MV-4-11 (cell line): Measurements from ENCODE around the gene AGPAT3.

Experiments used
- DNase-seq: peaks from one replicate; lab custom pipeline; 2025; lab: John Stamatoyannopoulos, UW

Gene AGPAT3

DNA sequence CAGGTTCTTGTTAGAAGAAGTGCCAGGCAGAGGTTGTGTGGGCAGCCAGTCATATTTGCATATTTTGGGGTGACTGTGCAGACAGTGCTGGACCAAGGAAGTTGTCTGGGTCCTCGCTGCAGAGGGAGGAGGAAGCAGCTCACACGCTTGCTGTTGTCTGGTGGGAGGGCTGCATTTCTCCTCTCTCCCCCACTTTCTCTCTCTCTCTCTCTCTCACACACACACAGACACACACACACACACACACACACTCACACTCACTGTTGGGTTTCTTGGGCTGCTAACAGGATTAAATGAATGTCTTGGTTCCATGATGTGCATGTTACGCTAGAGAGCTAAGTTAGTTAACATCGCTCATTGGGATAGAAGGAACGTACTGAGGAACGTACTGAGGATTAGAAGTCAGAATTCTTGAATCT is 72.9 kb downstream of the AGPAT3 start:
- DNase-seq, result no peak

DNA sequence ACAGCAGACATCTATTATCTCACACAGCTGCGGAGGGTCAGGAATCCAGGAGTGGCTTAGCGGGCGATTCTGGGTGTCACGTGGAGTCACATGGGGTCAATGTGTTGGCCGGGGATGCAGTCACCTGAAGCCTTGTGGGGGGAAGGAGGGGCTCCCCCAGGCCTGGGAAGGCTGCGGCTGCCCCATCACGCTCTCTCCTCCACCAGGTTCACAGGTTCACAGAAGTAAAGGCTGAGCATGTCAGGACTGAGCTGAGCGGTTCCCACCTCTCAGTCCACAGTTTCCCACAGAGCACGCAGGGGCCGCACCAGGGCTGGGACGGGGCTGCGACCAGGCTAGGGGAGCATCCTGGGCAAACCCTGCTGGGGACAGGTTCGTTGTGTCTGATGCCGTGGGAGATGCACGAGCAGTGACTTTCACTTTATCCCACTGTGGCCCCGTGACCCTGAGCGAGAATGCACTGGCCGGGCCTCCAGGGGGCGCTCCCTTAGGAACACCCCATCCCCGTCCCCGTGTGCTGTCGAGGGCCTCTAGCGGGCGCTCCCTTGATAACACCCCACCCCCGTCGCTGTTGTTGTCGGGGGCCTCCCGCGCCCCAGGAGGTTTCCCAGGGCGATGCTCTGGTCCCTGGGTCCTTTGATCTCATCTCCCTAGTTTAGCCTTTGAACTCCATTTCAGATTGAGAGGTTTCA is 73.9 kb downstream of the AGPAT3 start:
- peak; percentile 74 for DNase-seq

DNA sequence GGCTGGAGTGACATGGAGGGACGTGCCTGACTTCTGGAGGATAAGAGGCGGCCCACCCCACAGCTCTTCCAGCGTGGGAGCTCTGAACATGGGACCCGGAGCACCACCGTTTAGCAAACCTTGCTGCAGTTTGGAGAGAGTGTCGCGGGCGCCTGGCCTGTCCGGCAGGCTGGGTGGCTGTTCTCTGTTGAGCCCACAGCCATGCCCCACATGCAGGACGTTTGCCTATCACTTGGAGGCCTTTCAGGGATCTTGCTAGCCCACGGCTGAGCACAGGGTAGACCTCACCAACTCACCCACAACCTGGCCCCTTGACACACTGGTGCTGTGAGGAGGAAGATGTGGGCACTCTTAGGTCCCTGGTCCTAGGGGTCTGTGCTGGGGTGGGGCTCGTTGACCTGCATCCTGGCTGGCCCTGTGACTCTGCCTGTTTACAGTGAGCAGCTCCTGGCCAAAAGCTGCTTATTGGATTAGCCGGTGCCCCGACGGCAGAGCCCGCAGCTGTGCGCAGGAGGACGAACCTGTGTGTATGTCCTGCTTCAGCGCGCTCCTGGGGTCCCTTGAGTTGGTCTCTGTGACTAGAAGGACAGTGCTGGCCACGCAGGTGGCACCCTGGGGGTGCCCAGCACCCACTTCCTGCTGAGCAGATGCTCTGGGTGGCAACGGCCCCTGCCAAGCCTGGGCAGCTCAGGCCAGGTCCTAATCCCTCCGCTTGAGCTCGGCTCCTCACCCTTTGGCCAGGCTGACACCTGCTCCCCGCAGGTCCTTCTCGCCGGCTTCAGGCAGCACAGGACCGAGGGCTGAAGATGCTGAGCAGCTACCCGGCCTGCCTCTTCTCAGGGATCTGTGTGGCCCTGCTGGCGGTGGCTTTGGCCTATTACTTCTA is 74.7 kb downstream of the AGPAT3 start:
- no peak for DNase-seq

DNA sequence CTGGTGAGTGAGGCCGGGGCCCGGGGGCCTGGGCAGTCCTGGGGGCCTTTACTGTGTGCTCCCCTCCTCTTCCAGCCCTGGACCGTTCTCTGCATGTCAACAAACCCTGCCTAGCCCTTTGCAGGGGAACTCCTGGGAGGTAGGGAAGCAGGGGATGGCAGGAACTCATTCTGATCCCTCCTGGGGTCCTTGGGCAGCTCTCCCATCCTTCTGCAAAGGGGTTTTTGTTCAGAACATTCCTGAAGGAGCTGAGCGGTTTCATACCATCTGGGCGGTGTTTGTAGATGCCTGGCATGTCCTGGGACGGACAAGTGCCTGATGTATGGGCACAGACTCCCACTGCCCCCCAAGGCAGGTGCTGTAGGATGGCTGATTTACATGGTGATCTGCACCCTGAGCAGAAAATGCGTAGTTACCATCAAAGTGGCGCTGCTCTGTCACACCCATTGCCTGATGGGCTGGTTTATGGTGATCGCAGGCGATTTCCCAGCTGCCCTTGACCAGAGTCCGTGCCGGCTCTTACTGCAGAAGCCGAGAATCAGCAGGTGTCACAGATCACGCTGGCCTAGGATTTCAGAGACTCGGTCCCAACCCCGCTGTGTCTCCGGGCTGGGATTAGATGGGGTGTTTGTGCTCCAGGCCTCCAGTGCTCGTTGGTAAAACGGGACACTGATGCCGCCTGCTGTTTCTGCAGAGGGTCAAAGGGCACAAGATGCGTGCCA is 75.5 kb downstream of the AGPAT3 start:
- no peak for DNase-seq

DNA sequence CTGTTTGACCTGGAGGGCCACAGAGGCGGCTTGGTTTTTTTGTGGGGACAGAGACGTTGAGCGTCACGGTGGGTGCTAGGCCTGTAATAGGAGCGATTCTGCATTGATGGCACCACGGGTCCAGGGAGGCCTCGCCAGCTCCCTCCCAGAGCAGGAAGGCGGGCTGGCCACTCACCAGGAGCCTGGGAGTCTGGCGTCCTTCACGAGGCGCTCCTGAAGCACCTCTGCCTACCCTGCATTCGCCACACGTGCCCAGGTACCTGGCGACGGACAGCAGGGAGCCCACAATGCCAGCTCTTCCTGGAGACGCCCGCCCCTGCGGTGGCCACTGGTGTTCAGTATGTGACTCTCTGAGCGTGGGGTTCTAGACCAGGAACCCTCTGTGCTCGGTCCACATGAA is 77.2 kb downstream of the AGPAT3 start:
- no peak for DNase-seq

DNA sequence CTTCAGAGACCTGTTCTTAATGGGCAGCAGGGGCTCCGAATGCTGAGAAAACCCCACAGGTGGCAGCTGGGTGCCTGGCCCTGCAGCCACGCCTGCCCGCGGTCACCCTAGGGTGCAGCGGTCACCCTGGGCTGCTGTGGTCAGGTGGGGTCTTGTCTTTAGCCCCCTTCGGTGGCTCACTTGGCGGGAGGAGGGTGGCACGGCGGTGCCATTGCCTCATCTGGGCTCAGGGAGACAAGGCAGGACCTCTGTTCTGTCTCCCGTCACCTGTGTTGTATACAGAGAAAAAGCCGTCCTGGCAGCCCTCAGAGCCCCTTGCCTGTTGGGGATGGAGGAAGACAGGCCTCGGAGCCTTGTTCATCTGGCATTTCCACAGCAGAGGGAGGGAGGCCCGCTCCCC is 77.6 kb downstream of the AGPAT3 start:
- DNase-seq, result no peak

DNA sequence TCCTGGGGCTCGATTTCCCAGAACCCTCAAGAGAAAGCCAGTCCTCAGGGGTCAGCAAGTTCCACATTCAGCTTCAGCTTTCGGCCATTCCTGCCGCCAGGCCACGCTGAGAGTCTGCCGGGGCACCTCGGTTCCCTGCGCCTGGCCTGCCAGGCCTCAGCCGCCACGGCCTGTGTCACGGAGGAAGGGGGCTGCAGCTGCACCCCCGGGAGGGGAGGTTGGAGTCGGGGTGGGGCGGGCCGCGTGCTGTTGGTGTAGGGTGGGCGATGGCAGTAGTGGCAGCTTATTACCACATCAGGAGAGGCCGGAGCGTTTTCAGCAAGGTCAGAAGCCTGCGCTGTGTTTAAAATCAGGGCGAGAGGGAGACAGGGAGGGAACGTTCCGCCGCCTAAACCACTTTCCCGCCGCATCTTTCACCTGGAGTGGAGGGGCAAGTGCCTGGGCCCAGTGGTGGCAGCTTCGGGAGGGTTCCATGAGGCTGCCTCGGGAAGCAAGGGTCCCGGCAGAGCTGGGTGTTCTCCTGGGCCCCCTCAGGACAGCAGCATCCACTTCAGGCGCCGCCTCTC is 78.6 kb downstream of the AGPAT3 start:
- no peak for DNase-seq

DNA sequence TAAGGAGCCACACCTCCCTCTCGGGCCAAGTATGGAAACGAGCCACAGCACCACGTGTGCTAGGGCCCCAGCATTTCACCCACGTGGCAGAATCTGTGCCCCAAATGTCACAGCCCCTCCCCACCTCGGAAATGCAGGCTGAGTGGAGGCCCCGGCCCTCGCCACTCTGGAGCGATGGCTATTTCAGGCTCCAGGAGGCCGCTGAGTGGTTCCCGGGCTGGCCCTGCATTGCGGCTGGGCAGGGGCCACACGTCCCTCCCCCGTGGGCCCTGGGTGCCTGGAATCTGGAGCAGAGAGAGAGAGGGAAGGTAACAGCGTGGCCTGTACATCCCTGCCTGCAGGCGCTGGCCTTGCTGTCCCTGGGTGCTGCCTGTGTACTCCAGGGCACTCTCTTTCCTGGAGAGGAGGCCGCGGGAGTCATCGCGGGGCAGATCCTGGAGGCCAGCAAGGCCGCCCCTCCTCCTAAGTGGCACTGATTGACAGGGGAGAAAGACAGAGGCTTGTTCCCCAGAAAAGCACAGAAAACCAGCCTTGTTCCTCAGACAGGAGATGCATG is 79.1 kb downstream of the AGPAT3 start:
- no peak for DNase-seq

DNA sequence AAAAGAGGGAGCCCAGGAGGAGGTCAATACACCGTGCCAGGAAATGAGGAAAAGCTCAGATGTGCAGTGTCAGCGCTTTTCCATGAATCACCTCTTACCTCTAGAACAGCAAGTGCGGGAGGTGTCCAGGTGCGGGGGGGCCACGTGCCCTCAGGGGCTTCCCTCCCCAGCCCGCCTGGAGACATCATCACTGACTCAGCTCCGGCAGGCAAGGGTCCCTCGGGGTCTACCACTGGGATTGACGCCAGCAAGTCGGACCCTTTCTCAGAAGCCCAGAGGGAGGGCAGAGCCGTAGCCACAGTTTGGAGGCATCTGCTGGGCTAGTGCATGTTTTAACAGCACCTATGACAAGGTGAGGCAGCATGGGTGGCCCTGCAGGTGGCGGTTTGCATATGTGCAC is 79.7 kb downstream of the AGPAT3 start:
- no peak for DNase-seq

DNA sequence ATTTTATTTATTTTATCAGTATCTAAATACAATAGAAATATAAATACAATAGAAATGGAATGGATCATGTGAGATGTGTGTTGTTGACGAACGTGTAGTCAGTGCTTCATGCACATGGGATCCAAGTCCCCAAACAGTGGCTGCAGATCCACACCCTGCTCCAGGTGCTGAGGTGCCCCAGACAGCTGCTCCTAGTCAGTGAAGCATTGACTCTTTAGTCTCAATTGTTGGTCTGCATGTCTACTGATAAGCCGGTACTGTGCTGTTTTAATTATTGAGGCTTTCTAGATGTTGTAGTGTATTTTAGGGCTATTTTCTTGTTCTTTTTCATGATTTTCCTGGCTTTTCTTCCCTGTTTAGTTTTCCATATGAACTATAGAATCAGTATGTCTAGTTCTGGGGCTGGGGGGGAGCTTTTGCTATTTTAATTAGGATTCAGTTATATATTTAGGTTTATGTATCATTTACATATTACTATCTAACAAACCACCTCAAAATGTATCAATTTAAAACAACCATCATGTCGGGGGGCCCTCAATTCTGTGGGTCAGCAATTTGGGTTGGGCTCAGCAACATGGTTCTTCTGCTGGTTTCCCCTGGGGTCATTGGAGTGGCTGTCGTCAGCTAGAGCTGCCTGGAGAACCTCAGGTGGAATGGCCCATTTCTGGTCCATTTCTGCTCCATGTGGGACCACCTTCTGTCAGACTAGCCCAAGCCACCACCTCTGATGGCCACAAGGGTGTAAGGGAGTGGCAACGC is 83.9 kb downstream of the AGPAT3 start:
- no peak for DNase-seq

DNA sequence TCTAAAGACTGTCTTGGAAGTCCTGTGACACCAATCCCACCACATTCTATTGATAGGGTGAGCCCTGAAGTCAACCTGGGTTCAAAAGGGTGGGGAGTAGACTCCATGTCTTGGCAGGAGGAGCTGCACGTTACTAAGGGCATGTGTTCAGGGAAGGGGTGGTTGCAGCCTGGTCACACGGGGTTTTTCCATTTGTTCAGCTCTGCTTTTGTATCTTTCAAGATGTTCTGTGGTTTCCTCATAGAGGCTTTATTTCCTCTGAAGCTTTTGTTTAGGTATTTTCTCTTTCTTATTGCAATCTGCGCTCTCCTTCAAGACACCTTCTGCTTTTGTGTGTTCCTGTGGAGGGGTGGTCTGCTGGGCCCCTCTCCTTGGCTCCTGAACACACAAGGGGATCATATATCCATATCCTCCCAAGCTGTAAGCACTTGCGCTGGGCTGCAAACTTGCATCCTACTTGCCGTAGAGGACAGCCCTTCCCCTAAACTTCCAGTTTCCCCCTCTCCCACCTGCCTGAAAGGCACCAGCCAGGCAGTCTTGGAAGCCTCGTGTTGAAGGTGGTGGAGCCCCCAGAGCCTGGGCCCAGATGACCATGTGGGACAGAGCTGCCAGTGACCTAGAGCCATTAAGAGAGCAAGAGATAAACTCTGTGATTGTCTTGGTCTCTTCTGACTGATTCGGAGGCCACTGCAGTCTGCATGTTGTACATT is 84.6 kb downstream of the AGPAT3 start:
- no peak for DNase-seq

DNA sequence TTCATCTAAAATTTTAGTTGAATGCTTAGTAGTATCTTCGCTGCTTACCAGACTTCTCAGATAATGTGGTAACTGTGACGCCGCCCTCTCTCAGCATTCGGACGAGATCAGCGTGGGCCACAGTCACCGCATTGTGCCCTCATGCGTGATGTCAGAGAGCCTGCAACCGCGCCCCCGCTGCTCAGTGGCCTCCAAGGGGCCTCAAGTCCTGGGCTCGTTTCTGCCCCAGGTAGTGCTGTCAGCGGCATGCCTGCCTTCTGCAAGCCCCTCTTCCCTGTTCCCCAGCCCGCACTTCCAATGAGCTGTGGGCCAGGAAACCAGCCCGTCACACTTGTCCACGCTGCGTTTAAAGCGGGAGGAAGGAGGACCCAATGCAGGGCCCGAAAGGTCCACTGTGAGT is 85.5 kb downstream of the AGPAT3 start:
- no peak for DNase-seq

DNA sequence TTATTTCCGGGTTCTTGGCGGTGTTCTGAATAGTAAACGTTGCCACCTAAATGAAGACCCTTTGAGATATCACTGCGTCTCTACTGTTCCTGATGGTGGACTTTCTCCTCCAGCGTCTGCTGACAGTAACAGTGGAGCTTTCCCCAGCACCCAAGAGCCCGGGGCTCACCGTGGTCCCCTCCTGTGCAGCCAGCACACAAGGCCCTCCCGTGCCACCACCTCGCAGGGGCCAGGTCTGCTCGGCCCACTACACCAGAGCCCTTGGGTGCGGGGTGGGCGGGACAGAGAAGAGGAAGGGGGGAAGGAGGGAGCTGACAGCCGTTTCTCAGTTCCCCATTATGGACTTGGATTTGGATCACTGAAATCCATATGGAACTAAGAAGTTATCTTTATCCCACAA is 85.9 kb downstream of the AGPAT3 start:
- DNase-seq, result peak; percentile 30

DNA sequence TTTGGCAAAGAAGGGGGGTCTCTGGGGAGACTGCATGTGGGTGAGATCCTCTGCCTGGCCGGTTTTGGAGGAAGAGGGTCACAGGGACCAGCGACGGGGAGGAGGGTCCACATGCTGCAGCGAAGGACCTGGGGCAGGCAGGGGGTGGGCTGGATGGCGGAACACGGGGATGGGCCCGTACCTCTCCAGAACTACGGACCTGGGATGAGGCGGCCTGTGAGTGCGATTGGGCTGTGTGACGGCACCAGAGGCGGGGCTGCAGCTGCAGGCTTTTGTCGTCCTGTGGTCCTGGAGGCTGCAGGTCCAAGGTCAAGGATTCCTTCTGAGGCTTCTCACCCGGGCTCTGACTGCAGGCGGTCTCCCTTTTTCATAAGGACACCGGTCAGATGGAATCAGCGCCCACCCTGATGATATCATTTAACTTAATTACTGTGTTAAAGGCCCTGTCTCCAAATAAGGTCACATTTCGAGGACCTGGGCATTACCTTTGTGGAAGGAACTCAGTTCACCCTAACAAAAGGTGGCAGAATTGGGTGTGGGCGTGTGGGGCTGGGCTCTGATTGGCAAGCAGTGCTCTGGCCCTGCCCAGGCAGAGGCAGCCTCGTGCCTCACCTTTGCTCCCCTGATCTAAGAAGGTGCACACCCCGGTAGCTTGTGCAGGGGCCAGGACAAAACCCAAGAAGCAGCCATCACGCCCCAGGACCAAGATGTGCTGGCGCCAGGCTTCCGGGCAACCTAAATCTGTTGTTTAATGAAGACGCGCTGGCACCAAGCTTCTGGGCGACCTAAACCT is 87.1 kb downstream of the AGPAT3 start:
- no peak for DNase-seq

DNA sequence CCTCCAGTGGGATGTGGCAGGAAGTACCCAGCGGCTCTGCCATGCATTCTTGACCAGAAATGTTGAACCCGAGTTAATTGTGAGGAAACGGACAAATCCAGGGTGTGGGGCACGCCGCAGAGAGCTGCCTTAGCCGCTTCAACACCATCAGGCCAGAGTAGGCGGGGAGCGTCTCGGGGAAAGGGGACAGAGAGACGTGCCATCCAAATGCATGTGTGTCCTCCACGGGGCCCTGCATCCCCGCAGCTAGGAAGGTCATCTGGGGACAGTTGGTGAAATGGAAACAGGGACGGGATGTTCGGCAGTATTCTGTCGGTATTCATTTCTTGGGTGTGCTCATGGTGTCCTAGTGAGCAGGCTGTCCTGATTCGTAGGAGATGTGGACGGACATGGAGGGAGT is 88.0 kb downstream of the AGPAT3 start:
- no peak for DNase-seq

DNA sequence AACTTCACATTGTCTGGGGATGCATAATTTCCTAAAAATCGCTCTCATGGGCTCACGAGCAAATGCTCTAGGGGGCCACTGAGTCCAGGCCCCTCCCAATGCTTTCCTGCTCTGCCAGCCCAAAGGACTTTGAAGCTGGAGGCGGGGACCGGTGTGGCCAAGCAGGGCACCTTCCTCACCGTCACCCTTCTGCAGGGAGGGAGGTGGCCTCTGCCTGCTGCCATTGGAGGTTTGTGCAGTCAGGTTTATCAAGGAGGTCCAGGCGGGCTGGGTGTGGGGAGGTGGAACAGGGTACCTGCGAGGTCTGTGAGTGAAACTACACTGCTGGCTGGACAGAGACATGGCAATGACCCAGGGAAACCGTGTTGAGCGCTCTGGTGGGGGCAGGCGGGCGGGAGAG is 89.0 kb downstream of the AGPAT3 start:
- no peak for DNase-seq

DNA sequence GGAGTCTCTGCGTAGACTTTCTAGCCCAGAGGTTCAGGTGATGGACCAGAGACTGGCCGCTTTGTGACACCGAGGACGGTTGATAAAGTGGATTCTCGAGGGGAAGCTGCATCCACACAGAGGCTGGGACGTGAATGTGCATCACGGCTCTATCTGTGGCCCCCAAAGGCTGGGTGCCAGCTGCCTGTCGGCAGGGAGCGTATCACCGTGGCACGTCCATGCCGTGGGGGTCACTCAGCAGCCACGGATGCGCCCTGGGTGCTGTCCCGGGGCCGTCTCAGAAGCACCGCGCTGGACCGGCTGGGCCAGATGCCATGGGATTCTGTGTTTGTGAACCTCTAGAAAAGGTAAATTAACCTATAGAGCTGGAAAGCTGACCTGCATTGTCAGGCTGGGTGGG is 89.9 kb downstream of the AGPAT3 start:
- DNase-seq, result no peak

DNA sequence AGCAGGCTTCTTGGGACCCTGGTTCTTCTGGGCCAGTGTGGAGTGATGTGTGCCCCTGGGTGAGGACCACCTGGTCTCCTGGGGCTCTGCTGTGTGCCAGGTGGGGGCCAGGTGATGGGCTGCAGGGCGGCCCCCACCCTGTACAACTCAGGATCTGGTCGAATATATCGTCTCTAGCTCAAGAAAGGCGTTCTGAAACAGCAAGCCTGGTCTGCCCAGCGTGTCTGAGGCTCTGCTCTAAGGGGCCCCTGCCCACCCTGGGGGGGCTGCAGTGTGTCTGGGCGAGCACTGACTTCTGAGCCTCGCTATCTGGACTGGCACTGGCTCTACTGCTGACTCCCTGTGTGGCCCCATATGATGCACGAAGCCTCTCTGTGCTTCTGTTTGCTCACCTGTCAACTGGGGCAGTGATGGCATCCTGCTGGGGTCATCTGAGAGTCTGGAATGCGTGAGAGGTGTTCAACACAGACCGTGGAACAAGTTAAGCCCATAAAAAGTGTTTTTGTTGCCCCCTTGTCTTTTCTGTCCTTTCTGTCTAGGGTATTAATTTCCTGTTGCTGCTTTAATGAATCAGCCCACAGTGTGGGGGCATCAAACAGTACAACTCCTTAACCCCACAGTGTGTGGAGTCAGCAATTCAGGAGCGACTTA is 91.1 kb downstream of the AGPAT3 start:
- no peak for DNase-seq

DNA sequence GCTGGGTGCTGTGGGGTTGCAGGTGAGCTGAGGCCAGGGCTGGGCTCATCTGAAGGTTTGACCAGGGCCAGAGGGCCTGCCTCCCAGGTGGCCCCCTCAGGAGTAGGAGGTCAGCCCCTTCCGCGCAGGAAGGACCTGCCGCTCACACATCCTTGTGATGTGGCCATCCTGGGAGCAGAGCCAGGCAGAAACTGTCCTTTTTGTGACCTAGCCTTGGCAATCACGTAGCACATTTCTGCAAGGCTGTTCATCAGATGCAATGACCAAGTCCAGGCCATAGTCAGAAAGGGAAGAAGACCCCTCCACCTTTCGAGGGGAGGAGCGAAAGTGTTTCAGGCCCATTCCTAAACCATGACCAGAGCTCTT is 91.6 kb downstream of the AGPAT3 start:
- DNase-seq, result no peak
